ENCODE data around the gene KRT37. TPM values are rescaled to one million over a fixed set of nuclear protein-coding genes. Genes with fewer than 3 reads are reported as not detected.

KRT37 gene
- total RNA-seq, 1 donor from 2014 or later = not detected

- no peak for DNase-seq (ENCODE audit: extremely low spot score, unreplicated experiment)
- TF ChIP-seq CTCF (conservative IDR thresholded peaks at IDR 0.05) = no peak
- peaks cover 14% of the 10 kb centered on the region for H3K4me1 Mint-ChIP-seq (ENCODE audit: unreplicated experiment)
- no peaks in the 10 kb centered on the region for H3K36me3 Mint-ChIP-seq
- H3K9me3 Mint-ChIP-seq = no peaks in the 10 kb centered on the region
- no peak overlapping the region for H3K27ac Mint-ChIP-seq
- H3K4me3 Mint-ChIP-seq = no peak overlapping the region
- H3K27me3 Mint-ChIP-seq = no peaks in the 10 kb centered on the region
These were observed 18.2 kb downstream of the KRT37 start for GRCh38 chr17:41406205-41406604.

GRCh38 chr17:41404024-41404671 lies 20.2 kb downstream of the KRT37 start:
- Mint-ChIP-seq H3K27me3 (no peaks in the 10 kb centered on the region), H3K36me3 (no peaks in the 10 kb centered on the region), H3K4me1 (ENCODE audit: unreplicated experiment) (peaks cover 19% of the 10 kb centered on the region), H3K9me3 (no peaks in the 10 kb centered on the region), H3K4me3 (peak overlapping the region; percentile 27), H3K27ac (peak overlapping the region; percentile 79)
- TF ChIP-seq CTCF (conservative IDR thresholded peaks at IDR 0.05) = no peak
- no peak for DNase-seq (ENCODE audit: extremely low spot score, unreplicated experiment)

- no peak for DNase-seq (ENCODE audit: extremely low spot score, unreplicated experiment)
These were observed 20.9 kb downstream of the KRT37 start for GRCh38 chr17:41403404-41404023.

GRCh38 chr17:41402161-41402560 lies 22.2 kb downstream of the KRT37 start:
- no peak for TF ChIP-seq CTCF (conservative IDR thresholded peaks at IDR 0.05)
- Mint-ChIP-seq H3K4me3 (no peak overlapping the region), H3K27ac (peak overlapping the region; percentile 44), H3K27me3 (no peaks in the 10 kb centered on the region), H3K9me3 (no peaks in the 10 kb centered on the region), H3K36me3 (no peaks in the 10 kb centered on the region), H3K4me1 (ENCODE audit: unreplicated experiment) (peaks cover 19% of the 10 kb centered on the region)
- no peak for DNase-seq (ENCODE audit: extremely low spot score, unreplicated experiment)

More at GRCh38 chr17:41403404-41404023, 20.9 kb downstream of the KRT37 start:
- no peak for TF ChIP-seq CTCF (conservative IDR thresholded peaks at IDR 0.05)
- no peaks in the 10 kb centered on the region for H3K27me3 Mint-ChIP-seq
- no peaks in the 10 kb centered on the region for H3K9me3 Mint-ChIP-seq
- H3K4me3 Mint-ChIP-seq = no peak overlapping the region
- peaks cover 19% of the 10 kb centered on the region for H3K4me1 Mint-ChIP-seq (ENCODE audit: unreplicated experiment)
- H3K36me3 Mint-ChIP-seq = no peaks in the 10 kb centered on the region
- peak overlapping the region; percentile 79 for H3K27ac Mint-ChIP-seq

- no peak for DNase-seq (ENCODE audit: extremely low spot score, unreplicated experiment)
- no peaks in the 10 kb centered on the region for H3K9me3 Mint-ChIP-seq
- H3K27me3 Mint-ChIP-seq = no peaks in the 10 kb centered on the region
- no peak for TF ChIP-seq CTCF (conservative IDR thresholded peaks at IDR 0.05)
- no peak within 1 kb of the TSS for H3K27ac Mint-ChIP-seq
- H3K4me3 Mint-ChIP-seq = no peak within 1 kb of the TSS
- peaks cover 7% of the 10 kb centered on the region for H3K4me1 Mint-ChIP-seq (ENCODE audit: unreplicated experiment)
- H3K36me3 Mint-ChIP-seq = no peaks in the 10 kb centered on the region
These were observed 27.3 kb downstream of the KRT37 start, which contains the start of gene KRT31 for GRCh38 chr17:41396996-41397660. TSS of gene KRT31 (minus strand) at chr17:41397608. CDS start at chr17:41397539, 69 bp downstream.

Data from type B pancreatic cell (in vitro differentiated cells).